Stimulated activated CD4-positive, alpha-beta T cell treated with anti-CD3 and anti-CD28 coated beads, Interleukin-2, amount 100 ng/mL, for 4 hours (primary cell): ENCODE data around the gene POM121L2.
A peak's percentile ranks its signal among the peaks of the same experiment; 100 is the strongest.

Source experiments
- DNase-seq: peaks from one replicate; pipeline ENCODE4 v3.0.0-alpha.2; 2020; ENCODE audit warnings: low read depth

The POM121L2 gene

GRCh38 chr6:27312146-27312949 lies at the start of gene POM121L2:
POM121L2 (minus strand) TSS chr6:27312273; CDS start chr6:27312170, 103 bp downstream.
- peak; percentile 33 for DNase-seq

GRCh38 chr6:27359231-27359630 lies 47.2 kb upstream of the POM121L2 start:
- DNase-seq: no peak

GRCh38 chr6:27358786-27359185 lies 46.7 kb upstream of the POM121L2 start:
- no peak for DNase-seq

- no peak for DNase-seq
Observed at GRCh38 chr6:27352850-27353249, 40.8 kb upstream of the POM121L2 start.

GRCh38 chr6:27334141-27334540 lies 22.1 kb upstream of the POM121L2 start:
- DNase-seq: no peak

GRCh38 chr6:27333642-27334040 lies 21.6 kb upstream of the POM121L2 start:
- DNase-seq: no peak

DNA sequence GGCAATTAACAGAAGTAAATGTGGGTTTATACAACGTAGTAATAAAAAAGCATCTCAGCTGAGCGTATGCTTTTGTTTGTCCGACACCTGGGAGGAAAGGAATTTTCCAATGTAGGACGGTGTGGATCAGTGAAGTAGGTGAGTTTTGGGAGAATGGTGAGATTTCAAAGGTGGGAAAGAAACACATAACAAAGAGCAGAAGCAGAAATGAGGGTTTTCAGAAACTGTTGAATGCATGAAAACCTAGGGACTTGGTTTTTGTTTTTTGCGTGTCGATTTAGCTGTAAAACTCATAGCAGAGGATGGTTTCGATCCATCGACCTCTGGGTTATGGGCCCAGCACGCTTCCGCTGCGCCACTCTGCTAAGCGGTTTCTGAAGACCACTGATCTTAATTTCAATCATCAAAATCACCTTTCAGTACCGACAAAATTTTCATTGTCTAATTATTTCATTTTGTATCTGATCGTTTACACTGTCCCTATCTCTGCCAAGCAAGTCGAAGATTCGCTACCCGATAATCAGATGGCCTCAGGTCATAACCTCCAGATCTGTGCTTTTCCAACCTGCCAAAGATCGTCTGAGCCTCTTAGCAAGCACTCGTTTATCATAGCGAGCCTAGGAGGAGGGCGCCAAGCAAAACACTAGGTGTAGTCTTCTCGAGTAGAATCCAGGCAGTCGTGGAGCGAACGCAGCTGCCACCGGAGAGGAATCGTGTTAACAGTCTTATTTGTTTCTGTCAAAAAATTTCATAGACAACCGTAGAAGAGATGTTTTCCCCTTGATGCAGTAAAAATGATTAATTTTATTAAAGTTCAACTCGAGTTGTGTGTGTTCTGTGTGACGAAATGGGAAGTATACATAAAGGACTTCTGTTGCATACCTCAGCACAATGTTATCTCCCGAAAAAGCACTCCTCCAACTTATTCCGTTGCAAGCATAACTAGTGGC lies 20.9 kb upstream of the POM121L2 start:
- DNase-seq: peak; percentile 14

DNA sequence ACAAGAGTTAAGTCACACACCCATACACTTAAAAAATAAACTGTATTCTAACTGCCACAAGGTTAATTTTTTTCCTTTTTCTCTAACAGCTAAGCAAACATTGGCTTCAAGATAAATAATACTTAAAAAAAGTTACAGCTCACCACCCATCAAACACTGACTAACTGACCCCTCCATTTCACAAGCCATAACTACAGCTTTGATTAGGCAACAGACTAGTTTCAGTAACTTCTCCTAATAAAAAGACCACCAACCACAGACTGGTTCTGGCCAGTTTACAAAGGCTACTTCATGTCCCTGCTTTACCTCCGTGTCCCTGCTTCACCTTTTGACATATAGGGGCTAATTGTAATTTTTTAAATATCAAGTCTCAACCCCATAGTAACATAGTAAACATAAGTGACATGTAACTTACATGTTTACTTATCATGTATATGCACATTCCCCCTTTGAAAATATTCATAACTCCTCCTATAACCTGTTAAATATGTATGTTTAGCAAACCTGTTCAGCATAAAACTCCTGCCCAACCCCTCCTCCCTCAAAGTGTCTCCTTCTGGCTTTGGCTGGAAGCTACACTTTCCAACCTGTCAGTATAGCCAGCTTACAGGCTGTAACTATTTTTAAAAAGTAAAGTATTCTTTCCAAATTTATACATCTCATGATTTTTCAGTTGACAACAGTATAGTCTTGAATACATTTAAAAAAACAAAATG lies 15.1 kb upstream of the POM121L2 start:
- no peak for DNase-seq

- no peak for DNase-seq
Observed at GRCh38 chr6:27321901-27322300, 9.8 kb upstream of the POM121L2 start.

- no peak for DNase-seq
Observed at GRCh38 chr6:27321370-27321769, 9.3 kb upstream of the POM121L2 start.

- DNase-seq: no peak
Observed at GRCh38 chr6:27318973-27319372, 6.9 kb upstream of the POM121L2 start.

DNA sequence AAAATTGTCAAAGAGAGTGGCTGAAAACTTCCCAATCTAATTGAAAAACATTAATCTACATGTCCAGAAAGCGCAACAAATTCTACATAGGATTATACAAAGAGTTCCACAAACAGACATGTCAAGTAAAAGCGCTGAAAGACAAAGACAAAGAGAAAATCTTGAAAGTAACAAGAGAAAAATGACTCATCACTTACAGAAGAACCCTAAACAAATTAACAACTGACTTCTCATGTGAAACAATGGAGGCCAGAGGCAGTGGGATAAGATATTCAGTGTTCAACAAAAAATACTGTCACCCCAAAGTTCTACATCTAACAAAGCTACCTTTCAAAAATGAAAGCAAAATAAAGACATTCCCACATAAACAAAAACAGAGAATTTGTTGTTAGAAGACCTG lies 2.0 kb upstream of the POM121L2 start:
- no peak for DNase-seq

DNA sequence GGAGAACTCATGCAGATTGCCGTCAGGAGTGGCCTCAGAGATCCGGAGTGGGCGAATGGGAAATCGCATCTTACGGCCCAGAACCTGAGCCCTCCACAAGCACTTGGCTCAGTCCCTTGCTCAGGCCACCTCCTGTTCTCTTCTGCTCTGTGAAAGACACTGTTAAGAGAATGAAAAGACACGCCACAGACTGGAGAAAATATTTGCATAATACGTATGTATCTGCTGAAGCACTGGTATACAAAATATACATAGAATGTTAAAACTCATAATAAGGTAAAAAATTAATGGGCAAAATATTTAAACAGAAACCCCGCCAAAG lies 838 bp upstream of the POM121L2 start:
- no peak for DNase-seq

DNA sequence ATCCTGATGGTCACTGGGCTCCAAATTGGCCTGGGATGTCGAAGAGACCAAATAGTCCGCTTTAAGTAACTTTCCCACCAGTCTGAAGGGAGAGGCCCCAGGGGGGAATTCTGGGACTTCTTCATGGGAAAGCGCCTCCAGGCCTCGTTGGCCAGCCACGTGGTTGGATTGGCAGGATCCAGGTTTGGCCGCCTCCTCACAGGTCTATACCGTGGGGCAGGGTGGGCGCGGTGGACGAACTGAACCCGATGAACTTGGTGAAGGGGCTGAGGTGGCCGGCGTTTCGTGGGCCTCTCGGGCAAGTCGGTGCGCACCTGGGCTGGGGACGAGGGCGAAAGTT lies 297 bp downstream of the POM121L2 start:
- no peak for DNase-seq

DNA sequence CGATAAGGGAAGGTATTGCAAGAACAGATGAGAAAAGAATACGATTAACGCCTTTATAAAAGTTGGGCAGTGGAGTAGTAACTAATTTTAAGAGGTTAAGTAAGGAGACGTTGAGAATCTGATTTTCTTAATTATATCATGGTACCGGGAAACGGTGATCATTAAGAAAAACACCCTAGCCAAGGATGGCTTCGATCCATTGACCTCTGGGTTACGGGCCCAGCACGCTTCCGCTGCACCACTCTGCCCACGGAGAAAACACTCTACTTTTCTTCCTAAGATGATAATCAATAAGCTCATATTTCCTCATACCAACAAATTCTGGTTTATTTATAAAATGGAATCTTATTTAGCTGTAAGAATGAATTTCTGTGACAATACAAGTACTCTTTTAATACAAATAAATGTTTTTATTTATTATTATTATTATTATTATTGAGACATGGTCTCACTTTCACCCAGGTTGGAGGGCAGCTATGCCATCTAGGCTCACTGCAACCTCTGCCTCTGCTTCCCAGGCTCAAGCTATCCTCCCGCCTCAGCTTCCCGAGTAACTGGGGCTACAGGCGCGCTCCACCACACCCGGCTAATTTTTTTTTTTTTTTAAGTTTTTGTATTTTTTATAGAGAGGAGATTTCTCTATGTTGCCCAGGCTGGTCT lies 8.3 kb downstream of the POM121L2 start:
- no peak for DNase-seq

DNA sequence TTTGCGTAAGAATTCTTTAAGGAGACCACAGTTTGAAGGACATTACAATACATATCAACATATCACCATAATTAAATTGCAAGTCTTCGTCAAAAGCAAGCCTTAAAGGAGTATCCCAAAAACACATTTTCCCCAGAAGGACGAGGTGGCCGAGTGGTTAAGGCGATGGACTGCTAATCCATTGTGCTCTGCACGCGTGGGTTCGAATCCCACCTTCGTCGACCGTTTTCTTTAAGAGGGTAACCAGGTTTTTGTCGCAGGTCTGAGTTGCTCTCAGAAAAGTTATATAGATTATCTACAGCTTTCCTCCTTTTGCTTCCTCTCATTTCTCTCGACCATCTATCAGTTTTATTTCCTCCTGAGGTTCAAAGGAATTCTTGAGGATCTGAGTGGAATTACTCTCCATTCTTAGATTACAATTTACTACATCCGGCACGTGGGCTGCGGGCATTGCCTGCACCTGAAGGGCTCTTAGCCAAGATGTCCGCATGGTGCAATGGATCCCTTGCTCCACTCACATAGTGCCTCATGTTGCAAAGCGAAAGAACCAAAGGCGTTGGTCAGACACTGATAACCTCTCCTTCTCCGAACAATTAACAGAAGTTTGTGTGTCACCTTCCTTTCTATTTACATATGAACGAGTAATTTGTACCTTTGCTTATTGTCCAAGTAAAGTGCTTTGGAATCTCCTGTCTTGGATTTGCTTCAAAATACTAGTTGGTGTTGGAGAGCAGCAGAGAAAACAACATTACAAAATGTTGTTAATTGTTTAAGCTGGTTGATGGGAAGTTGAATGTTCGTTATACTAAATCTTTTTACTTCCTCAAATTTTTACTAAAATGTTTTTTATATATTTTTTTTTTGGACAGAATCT lies 14.0 kb downstream of the POM121L2 start:
- DNase-seq: no peak

DNA sequence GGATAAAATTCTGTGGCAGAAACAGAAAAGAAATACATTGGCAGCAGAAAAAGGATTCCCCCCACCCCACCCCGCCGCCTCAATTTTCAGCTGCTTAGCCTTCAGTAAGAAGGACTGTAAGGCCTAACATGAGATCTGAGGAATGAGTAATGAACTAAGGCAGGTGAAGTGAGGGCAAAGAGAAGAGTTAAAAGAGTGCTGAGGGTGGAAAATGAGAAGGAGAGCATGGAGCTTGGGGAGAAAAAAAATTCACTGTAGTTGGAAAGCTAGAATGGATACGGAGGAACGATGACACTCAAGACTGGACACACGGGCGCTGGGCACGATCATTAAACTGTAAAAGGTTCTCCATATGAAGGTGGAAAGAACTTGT lies 14.6 kb downstream of the POM121L2 start:
- DNase-seq: no peak

DNA sequence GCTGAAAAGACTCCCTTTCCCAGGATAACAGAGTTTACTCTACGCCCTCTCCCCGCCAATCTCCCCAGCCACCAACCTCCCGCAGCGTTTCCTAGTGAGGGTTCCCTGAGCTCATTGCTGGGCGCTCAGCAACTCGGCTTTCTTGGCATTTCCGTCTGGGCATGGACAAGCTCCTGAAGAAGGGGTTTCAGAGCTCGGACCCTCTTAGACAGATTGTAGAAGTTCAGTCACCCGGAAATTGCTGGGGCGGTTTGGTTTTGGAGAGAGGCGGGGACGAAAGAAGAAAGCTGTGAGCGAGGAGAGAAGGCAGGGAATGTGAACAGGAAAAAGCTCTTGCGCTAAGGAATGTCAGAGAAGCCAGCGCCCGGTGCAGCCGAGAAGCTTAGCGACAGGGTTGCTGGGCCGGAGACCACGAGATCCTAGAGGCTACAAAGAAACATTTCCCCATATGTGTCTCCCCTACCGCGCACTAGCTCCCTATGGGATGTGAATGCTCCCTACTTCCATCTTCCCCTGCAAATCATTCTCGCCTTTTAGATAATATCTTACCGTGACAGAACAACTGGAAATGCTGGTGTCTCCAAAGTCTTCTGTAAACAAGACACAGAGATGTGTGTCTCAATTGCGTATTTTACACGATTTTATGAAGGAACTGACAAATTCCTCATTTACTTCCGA lies 15.8 kb downstream of the POM121L2 start:
- DNase-seq: no peak

GRCh38 chr6:27295301-27296079 lies 16.6 kb downstream of the POM121L2 start:
- no peak for DNase-seq

GRCh38 chr6:27294409-27294808 lies 17.7 kb downstream of the POM121L2 start:
- no peak for DNase-seq
